VCaP (cell line): ENCODE measurements around the gene ANKDD1A.

Source experiments
- H3K27ac ChIP-seq: fragments of 450-650 bp; 2 replicates; pipeline ENCODE4 v1.5.1; 2017
- CTCF ChIP-seq: fragments of 450-650 bp; conservative IDR thresholded peaks from 2 replicates; pipeline ENCODE4 v1.5.1; 2017; ENCODE audit warnings: mild to moderate bottlenecking, moderate library complexity

ANKDD1A gene

DNA sequence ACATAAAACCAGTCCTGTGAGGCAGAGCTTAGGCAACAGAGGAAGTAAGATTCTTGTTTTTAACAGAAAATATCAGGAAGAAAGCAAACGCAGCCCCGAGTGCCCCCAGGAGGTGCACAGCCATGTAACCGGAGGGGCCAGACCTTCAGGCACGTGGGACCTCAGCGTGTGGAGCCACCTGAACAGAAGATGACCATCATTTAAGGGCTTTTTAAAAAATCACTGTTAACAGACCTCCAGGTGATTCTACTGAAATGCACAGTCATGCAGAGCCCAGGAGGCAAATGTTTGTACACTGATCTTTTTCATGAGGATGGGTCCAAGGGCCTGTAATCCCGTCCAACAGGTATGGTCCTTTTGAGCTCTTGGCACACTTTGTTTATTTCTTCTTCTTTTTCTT, 39.2 kb downstream of the ANKDD1A start:
- no peak for TF ChIP-seq CTCF

DNA sequence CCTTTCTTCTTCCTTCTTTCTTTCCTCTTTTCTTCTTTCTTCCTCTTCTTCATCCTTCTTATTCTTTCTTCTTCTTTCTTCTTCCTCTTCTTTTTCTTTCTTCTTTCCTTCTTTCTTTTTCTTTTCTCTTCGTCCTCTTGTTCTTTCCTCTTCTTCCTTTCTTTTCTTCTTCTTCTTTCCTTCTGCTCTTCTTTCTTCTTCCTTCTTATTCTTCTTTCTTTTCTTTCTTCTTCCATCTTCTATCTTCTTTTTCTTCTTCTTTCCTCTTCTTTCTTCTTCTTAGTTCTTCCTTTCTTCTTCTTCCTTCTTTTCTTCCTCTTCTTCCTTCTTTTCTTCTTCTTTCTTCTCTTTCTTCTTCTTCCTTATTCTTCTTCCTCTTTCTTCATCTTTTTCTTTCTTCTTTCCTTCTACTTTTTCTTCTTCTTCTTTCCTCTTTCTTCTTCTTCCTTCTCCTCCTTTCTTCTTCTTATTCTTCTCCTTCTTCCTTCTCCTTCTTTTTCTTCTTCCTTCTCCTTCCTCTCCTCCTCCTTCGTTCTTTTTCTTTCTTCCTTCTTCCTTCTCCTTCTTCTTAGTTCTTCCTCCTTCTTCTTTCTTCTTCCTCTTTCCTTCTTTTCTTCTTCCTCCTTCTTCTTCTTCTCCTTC, 40.2 kb downstream of the ANKDD1A start:
- TF ChIP-seq CTCF = no peak
- H3K27ac ChIP-seq = no peak overlapping the region

More for the DNA sequence above, 39.2 kb downstream of the ANKDD1A start:
- H3K27ac ChIP-seq = no peak overlapping the region

- no peak overlapping the region for H3K27ac ChIP-seq
- no peak for TF ChIP-seq CTCF
These were observed 42.7 kb downstream of the ANKDD1A start for GRCh38 chr15:64954395-64954794.

GRCh38 chr15:64959128-64959527, 47.4 kb downstream of the ANKDD1A start:
- no peak for TF ChIP-seq CTCF
- no peak overlapping the region for H3K27ac ChIP-seq

- TF ChIP-seq CTCF = no peak
- no peak overlapping the region for H3K27ac ChIP-seq
These were observed 48.5 kb downstream of the ANKDD1A start for GRCh38 chr15:64960153-64960552.

- H3K27ac ChIP-seq = no peak overlapping the region
- no peak for TF ChIP-seq CTCF
These were observed 49.3 kb downstream of the ANKDD1A start for GRCh38 chr15:64961013-64961412.

GRCh38 chr15:64969401-64969800, 57.7 kb downstream of the ANKDD1A start:
- no peak for TF ChIP-seq CTCF

More at GRCh38 chr15:64969401-64969800, 57.7 kb downstream of the ANKDD1A start:
- no peak overlapping the region for H3K27ac ChIP-seq
